Ishikawa (cell line): ENCODE measurements around the gene DYNC1LI2.

Experiments used
- EGR1 ChIP-seq: IDR thresholded peaks from 2 replicates; pipeline ENCODE4 v1.6.1; 2012
- MAX ChIP-seq: IDR thresholded peaks from 2 replicates; pipeline ENCODE4 v1.6.1; 2012
- RAD21 ChIP-seq: IDR thresholded peaks from 2 replicates; pipeline ENCODE4 v1.6.1; 2012; ENCODE audit warnings: low read depth
- REST ChIP-seq: IDR thresholded peaks from 2 replicates; pipeline ENCODE4 v1.6.1; 2012; ENCODE audit warnings: low read depth, mild to moderate bottlenecking
- TEAD4 ChIP-seq: IDR thresholded peaks from 2 replicates; pipeline ENCODE4 v1.6.1; 2012
- USF1 ChIP-seq: IDR thresholded peaks from 2 replicates; pipeline ENCODE4 v1.6.1; 2012

- TF ChIP-seq USF1 (no peak), TEAD4 (no peak), MAX (no peak), EGR1 (no peak), RAD21 (no peak), REST (no peak)
Observed at GRCh38 chr16:66717112-66717675, 34.2 kb downstream of the DYNC1LI2 start.
